ENCODE results near the gene ZIC4.

ZIC4 gene

DNA sequence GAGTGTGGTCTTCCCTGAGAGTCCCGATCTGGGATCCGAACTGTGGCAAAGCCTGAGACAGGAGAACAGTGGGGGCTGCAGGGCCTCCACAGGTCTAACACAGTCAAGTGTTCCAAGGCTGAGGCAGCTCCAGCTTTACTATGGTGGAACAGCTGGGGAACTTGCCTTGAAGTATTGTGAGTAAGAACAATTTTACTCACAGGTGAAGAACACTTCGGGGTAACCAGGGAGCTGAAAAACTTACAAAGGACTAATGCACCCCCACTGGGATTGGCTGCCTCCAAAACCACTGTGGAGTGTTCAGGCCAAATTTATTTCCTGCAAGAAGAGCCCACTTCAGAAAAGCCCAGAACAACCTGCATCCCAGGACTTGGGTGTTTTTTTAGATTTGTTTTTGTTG, 25.4 kb downstream of the ZIC4 start:
- no peak for ATAC-seq

DNA sequence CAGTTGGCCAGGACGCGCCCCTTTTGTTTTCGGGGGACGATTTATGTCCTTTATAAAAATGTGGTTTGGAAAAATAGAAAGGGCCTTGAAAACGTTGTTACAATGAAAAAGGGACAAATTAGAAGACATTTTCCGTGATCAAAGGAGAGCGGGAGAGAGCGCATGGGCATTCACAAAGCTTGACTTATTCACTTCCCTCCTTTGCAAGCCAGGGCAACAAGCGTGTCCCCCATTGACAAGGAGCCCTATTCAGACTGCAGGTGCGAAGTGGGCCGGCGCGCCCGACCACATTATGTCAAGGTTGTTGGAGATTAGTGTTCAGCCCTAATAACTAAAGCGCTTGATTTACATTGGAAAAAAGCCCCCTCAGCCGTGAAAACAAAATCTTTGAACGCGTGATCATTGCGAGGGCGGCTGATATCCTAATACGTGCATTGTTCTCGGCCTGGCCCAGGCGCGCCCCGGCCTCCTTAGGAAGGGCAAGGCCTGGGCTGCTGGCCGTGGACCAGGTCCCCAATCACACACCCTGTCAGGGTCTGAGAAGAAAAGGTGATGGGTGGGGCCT, 25.9 kb downstream of the ZIC4 start:
- TF ChIP-seq, protein P1, sequence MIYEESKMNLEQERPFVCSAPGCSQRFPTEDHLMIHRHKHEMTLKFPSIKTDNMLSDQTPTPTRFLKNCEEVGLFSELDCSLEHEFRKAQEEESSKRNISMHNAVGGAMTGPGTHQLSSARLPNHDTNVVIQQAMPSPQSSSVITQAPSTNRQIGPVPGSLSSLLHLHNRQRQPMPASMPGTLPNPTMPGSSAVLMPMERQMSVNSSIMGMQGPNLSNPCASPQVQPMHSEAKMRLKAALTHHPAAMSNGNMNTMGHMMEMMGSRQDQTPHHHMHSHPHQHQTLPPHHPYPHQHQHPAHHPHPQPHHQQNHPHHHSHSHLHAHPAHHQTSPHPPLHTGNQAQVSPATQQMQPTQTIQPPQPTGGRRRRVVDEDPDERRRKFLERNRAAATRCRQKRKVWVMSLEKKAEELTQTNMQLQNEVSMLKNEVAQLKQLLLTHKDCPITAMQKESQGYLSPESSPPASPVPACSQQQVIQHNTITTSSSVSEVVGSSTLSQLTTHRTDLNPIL (CRISPR knock-in tag; IDR thresholded peaks at IDR 0.05; ENCODE audit: low read depth) = no peak
- TF ChIP-seq RARB (CRISPR knock-in tag; IDR thresholded peaks at IDR 0.05) = no peak
- no peak for TF ChIP-seq ZNF565 (CRISPR knock-in tag; conservative IDR thresholded peaks at IDR 0.05; ENCODE audit: low read depth)
- no peak for TF ChIP-seq GLIS3 (CRISPR knock-in tag; IDR thresholded peaks at IDR 0.05)
- TF ChIP-seq, protein P2, sequence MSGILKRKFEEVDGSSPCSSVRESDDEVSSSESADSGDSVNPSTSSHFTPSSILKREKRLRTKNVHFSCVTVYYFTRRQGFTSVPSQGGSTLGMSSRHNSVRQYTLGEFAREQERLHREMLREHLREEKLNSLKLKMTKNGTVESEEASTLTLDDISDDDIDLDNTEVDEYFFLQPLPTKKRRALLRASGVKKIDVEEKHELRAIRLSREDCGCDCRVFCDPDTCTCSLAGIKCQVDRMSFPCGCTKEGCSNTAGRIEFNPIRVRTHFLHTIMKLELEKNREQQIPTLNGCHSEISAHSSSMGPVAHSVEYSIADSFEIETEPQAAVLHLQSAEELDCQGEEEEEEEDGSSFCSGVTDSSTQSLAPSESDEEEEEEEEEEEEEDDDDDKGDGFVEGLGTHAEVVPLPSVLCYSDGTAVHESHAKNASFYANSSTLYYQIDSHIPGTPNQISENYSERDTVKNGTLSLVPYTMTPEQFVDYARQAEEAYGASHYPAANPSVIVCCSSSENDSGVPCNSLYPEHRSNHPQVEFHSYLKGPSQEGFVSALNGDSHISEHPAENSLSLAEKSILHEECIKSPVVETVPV (CRISPR knock-in tag; IDR thresholded peaks at IDR 0.05) = no peak
- TF ChIP-seq, protein P3, sequence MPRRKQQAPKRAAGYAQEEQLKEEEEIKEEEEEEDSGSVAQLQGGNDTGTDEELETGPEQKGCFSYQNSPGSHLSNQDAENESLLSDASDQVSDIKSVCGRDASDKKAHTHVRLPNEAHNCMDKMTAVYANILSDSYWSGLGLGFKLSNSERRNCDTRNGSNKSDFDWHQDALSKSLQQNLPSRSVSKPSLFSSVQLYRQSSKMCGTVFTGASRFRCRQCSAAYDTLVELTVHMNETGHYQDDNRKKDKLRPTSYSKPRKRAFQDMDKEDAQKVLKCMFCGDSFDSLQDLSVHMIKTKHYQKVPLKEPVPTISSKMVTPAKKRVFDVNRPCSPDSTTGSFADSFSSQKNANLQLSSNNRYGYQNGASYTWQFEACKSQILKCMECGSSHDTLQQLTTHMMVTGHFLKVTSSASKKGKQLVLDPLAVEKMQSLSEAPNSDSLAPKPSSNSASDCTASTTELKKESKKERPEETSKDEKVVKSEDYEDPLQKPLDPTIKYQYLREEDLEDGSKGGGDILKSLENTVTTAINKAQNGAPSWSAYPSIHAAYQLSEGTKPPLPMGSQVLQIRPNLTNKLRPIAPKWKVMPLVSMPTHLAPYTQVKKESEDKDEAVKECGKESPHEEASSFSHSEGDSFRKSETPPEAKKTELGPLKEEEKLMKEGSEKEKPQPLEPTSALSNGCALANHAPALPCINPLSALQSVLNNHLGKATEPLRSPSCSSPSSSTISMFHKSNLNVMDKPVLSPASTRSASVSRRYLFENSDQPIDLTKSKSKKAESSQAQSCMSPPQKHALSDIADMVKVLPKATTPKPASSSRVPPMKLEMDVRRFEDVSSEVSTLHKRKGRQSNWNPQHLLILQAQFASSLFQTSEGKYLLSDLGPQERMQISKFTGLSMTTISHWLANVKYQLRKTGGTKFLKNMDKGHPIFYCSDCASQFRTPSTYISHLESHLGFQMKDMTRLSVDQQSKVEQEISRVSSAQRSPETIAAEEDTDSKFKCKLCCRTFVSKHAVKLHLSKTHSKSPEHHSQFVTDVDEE (CRISPR knock-in tag; IDR thresholded peaks at IDR 0.05) = no peak
- TF ChIP-seq, protein P4, sequence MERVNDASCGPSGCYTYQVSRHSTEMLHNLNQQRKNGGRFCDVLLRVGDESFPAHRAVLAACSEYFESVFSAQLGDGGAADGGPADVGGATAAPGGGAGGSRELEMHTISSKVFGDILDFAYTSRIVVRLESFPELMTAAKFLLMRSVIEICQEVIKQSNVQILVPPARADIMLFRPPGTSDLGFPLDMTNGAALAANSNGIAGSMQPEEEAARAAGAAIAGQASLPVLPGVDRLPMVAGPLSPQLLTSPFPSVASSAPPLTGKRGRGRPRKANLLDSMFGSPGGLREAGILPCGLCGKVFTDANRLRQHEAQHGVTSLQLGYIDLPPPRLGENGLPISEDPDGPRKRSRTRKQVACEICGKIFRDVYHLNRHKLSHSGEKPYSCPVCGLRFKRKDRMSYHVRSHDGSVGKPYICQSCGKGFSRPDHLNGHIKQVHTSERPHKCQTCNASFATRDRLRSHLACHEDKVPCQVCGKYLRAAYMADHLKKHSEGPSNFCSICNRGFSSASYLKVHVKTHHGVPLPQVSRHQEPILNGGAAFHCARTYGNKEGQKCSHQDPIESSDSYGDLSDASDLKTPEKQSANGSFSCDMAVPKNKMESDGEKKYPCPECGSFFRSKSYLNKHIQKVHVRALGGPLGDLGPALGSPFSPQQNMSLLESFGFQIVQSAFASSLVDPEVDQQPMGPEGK (CRISPR knock-in tag; IDR thresholded peaks at IDR 0.05; ENCODE audit: borderline replicate concordance) = no peak
- TF ChIP-seq ZC3H10 (CRISPR knock-in tag; IDR thresholded peaks at IDR 0.05) = no peak
- no peak for TF ChIP-seq ESRRG (CRISPR knock-in tag; IDR thresholded peaks at IDR 0.05)
- TF ChIP-seq TCF4 (CRISPR knock-in tag; IDR thresholded peaks at IDR 0.05; ENCODE audit: borderline replicate concordance) = no peak
- no peak for ATAC-seq

More for the DNA sequence above, 25.4 kb downstream of the ZIC4 start:
- TF ChIP-seq GLIS3 (CRISPR knock-in tag; IDR thresholded peaks at IDR 0.05) (no peak), BACH2 (CRISPR knock-in tag; IDR thresholded peaks at IDR 0.05; ENCODE audit: borderline replicate concordance) (no peak), SNAI2 (CRISPR knock-in tag; IDR thresholded peaks at IDR 0.05) (no peak), PPARA (CRISPR knock-in tag; IDR thresholded peaks at IDR 0.05; ENCODE audit: borderline replicate concordance) (no peak), RARB (CRISPR knock-in tag; IDR thresholded peaks at IDR 0.05) (no peak), CSDC2 (CRISPR knock-in tag; IDR thresholded peaks at IDR 0.05) (no peak), ZFP3 (CRISPR knock-in tag; IDR thresholded peaks at IDR 0.05) (no peak), OSR1 (CRISPR knock-in tag; IDR thresholded peaks at IDR 0.05) (no peak), ZNF8 (CRISPR knock-in tag; IDR thresholded peaks at IDR 0.05) (no peak), ZC3H10 (CRISPR knock-in tag; IDR thresholded peaks at IDR 0.05) (no peak), ZFP30 (CRISPR knock-in tag; IDR thresholded peaks at IDR 0.05) (no peak), ZNF70 (CRISPR knock-in tag; IDR thresholded peaks at IDR 0.05) (no peak), ARNTL (CRISPR knock-in tag; IDR thresholded peaks at IDR 0.05; ENCODE audit: borderline replicate concordance, low read depth) (no peak), ZNF565 (CRISPR knock-in tag; conservative IDR thresholded peaks at IDR 0.05; ENCODE audit: low read depth) (no peak)
- TF ChIP-seq, protein P4 (CRISPR knock-in tag; IDR thresholded peaks at IDR 0.05; ENCODE audit: borderline replicate concordance) = no peak
- TF ChIP-seq, protein P1 (CRISPR knock-in tag; IDR thresholded peaks at IDR 0.05; ENCODE audit: low read depth) = no peak
